Keratinocyte (primary cell): Measurements from ENCODE around the gene CBLB.

Experiments used
- EZH2 ChIP-seq: IDR thresholded peaks from one replicate; pipeline ENCODE4 v1.6.1; 2012; ENCODE audit warnings: inconsistent platforms, mild to moderate bottlenecking, low read length, moderate library complexity
- TF ChIP-seq, protein P1 (sequence below), 3 experiments: IDR thresholded peaks in 1 of 3; conservative IDR thresholded peaks in 1 of 3; optimal IDR thresholded peaks in 1 of 3; 2 replicates in 2 of 3; 3 replicates in 1 of 3; pipeline versions ENCODE3 to v1.5.1; 2011; ENCODE audit warnings: low read length in 3 of 3, mild to moderate bottlenecking in 3 of 3, moderate library complexity in 2 of 3, control low read depth in 1 of 3, inconsistent platforms in 1 of 3; ENCODE audit not compliant: insufficient read depth in 2 of 3; ENCODE audit errors: extremely low read depth in 1 of 3

GRCh38 chr3:105745046-105745445, 123.8 kb downstream of the CBLB start:
- TF ChIP-seq, protein P1, sequence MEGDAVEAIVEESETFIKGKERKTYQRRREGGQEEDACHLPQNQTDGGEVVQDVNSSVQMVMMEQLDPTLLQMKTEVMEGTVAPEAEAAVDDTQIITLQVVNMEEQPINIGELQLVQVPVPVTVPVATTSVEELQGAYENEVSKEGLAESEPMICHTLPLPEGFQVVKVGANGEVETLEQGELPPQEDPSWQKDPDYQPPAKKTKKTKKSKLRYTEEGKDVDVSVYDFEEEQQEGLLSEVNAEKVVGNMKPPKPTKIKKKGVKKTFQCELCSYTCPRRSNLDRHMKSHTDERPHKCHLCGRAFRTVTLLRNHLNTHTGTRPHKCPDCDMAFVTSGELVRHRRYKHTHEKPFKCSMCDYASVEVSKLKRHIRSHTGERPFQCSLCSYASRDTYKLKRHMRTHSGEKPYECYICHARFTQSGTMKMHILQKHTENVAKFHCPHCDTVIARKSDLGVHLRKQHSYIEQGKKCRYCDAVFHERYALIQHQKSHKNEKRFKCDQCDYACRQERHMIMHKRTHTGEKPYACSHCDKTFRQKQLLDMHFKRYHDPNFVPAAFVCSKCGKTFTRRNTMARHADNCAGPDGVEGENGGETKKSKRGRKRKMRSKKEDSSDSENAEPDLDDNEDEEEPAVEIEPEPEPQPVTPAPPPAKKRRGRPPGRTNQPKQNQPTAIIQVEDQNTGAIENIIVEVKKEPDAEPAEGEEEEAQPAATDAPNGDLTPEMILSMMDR (optimal IDR thresholded peaks at IDR 0.05 in 1 of 3, IDR thresholded peaks at IDR 0.05 in 1 of 3, conservative IDR thresholded peaks at IDR 0.05 in 1 of 3; ENCODE audit: extremely low read depth in 1 of 3, insufficient read depth in 2 of 3, low read length in 3 of 3) = no peak
- no peak for TF ChIP-seq EZH2
